Germinal center (tissue), 1 donor: ENCODE data around the gene GNAS-AS1.

Experiments used
- DNase-seq: peaks from one replicate; pipeline ENCODE4 v3.0.0; 2012; ENCODE audit warnings: mixed read lengths, low spot score

The GNAS-AS1 gene

GRCh38 chr20:58884966-58885365 is 34.3 kb upstream of the GNAS-AS1 start:
- DNase-seq = no peak

- no peak for DNase-seq
These were observed 32.6 kb upstream of the GNAS-AS1 start for GRCh38 chr20:58883241-58883691.

- DNase-seq = no peak
These were observed 32.0 kb upstream of the GNAS-AS1 start for GRCh38 chr20:58882704-58883089.

- DNase-seq = no peak
These were observed 30.5 kb upstream of the GNAS-AS1 start for GRCh38 chr20:58880994-58881752.

GRCh38 chr20:58880441-58880840 is 29.7 kb upstream of the GNAS-AS1 start:
- DNase-seq = no peak

- DNase-seq = no peak
These were observed 27.7 kb upstream of the GNAS-AS1 start for GRCh38 chr20:58878399-58878798.

GRCh38 chr20:58877976-58878360 is 27.3 kb upstream of the GNAS-AS1 start:
- no peak for DNase-seq

- DNase-seq = no peak
These were observed 26.6 kb upstream of the GNAS-AS1 start for GRCh38 chr20:58877050-58877975.

GRCh38 chr20:58876437-58876836 is 25.7 kb upstream of the GNAS-AS1 start:
- DNase-seq = no peak

- DNase-seq = no peak
These were observed 24.9 kb upstream of the GNAS-AS1 start for GRCh38 chr20:58875541-58876134.

GRCh38 chr20:58875111-58875510 is 24.4 kb upstream of the GNAS-AS1 start:
- no peak for DNase-seq

GRCh38 chr20:58874469-58874868 is 23.8 kb upstream of the GNAS-AS1 start:
- no peak for DNase-seq

GRCh38 chr20:58871533-58872102 is 20.9 kb upstream of the GNAS-AS1 start:
- DNase-seq = no peak

- DNase-seq = peak; percentile 65
These were observed 19.8 kb upstream of the GNAS-AS1 start for GRCh38 chr20:58870293-58871014.

GRCh38 chr20:58869662-58870227 is 19.0 kb upstream of the GNAS-AS1 start:
- DNase-seq = no peak

- DNase-seq = no peak
These were observed 18.1 kb upstream of the GNAS-AS1 start for GRCh38 chr20:58868795-58869194.

- no peak for DNase-seq
These were observed 16.5 kb upstream of the GNAS-AS1 start for GRCh38 chr20:58867211-58867610.

- no peak for DNase-seq
These were observed 15.1 kb upstream of the GNAS-AS1 start for GRCh38 chr20:58865843-58866242.

GRCh38 chr20:58864346-58864745 is 13.6 kb upstream of the GNAS-AS1 start:
- no peak for DNase-seq

- no peak for DNase-seq
These were observed 12.5 kb upstream of the GNAS-AS1 start for GRCh38 chr20:58863044-58863790.
